Activated CD8-positive, alpha-beta memory T cell treated with anti-CD3 and anti-CD28 coated beads, Interleukin-2, amount 50 U/mL, for 1 hour (primary cell): ENCODE results near the gene TNIP2.

ENCODE experiments used
- DNase-seq: peaks from one replicate; pipeline ENCODE4 v3.0.0-alpha.2; 2020; ENCODE audit errors: extremely low read depth

Gene TNIP2, protein sequence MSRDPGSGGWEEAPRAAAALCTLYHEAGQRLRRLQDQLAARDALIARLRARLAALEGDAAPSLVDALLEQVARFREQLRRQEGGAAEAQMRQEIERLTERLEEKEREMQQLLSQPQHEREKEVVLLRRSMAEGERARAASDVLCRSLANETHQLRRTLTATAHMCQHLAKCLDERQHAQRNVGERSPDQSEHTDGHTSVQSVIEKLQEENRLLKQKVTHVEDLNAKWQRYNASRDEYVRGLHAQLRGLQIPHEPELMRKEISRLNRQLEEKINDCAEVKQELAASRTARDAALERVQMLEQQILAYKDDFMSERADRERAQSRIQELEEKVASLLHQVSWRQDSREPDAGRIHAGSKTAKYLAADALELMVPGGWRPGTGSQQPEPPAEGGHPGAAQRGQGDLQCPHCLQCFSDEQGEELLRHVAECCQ

DNA sequence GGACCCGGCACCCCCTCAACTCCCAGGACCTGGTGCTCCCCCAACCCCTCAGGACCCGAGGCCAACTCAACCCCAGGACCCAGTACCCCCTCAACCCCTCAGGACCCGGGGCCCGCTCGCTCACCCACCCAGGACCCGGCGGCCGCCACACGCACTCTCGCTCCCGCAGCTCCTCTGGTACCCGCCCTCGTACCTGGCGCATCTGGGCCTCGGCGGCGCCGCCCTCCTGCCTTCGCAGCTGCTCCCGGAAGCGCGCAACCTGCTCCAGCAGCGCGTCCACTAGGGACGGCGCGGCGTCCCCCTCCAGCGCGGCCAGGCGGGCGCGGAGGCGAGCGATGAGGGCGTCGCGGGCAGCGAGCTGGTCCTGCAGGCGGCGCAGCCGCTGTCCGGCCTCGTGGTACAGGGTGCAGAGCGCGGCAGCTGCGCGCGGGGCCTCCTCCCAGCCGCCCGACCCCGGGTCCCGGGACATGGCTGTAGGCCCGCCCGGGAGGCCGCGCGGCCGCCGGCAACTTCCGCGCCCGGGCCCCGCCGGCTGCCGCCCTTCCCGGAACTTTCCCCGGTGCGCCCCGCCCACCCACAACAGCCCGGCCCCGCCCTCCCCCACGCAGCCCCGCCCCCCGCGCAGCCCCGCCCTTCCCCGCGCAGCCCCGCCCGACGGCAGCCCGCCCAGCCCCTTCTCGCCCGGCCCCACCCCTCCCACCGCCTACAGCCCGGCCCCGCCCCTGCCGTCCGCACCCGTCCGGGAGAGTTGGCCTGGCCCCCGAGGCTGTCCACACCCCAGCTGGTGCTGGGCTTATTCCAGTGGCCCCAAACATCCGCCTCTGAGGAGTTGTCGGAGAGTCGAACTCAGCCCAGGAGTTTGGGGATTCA lies at the start of gene TNIP2:
Gene TNIP2, minus strand, starts transcription at position 516 of the 870 bp plus-strand sequence. Its CDS starts 47 bp downstream, at position 469.
- DNase-seq, result peak; percentile 46

DNA sequence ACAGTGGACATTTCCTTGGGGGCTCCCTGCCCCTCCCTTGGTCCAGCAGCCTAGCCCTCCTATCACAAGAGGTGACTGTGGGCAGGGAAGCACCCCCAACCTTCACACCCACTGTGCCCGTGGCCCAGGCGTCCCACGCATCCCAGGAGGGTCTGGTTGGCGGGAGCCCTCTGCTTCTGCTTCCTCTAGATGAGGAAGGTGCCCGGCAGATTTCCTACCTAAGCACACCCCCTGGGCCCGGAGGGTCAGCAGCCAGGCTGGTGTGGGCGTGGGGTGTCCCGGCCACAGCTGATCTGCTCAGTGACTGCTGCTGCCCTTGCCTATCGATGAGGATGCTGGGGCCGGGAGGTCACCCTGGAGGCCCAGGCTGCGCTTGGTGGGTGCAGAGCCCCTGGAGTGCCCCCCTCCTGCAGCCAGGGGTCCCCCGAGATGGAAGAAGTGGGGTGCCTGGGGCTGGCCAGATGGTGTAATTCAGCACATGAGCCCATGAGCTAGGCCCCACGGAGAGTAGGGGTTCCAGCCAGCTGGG lies 48.9 kb upstream of the TNIP2 start:
- DNase-seq, result no peak

DNA sequence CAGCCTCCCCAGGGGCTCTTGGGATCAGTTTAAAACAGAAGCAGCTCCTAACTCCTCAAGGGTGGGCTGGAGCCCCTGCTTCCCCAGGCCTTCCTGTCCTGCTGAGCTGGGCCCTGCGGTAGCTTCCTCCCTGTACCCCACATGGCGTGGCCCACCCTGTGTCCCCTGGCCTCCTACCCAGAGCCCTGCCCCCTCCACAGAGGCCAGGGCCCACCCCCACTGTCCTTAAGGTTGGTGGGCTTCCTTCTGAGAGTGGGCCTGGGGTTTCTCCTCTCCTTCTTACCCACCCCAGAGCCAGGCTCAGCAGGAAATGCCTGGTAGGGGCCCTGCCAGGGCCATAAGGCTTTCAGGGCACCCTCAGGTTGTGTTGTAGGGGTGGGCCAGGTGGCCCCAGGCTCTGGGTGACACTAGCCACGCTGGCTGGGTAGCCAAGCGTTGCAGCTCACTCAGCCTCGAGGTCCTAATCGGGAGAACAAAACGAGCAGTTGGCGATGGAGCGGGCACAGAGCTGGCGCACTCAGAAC lies 48.4 kb upstream of the TNIP2 start:
- DNase-seq, result no peak

DNA sequence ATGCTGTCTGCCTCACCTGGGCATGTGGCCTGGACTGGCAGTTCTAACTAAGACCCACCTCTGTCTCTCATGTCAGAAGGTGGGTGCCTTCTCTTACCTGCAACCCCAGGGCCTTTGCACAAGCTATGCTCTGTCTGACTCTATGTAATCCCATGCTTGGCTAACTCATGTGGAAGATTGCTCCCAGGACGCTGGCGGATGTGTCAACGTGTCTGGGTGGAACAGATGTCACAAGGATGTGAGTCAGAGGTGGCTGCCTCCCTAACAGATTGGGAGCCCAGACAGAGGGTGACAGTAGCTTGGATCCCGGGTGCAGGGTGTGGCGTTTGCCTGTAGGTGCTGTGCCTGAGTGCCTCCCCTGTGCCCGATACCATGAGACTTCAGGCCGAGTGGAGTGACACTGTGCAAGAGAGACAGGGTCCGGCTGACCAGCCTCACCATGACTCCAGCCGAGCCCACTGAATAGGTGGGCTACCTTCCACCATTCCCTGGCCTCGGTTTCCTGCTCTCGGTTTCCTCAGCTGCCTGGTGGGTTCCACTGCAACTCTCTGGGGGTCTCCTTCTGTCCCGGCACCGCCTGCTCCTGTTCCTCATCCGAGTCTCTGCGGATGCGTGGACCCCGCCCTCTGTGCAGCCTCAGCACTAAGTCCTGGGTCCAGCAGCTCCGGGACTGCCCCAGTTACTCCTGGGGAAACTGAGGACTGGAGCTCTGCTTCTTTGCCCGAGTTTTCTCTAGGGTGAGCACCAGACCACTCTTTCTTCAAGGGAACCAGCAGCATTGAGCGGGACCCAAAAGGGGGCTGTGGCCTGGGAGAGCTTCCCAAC lies 47.7 kb upstream of the TNIP2 start:
- DNase-seq, result no peak

DNA sequence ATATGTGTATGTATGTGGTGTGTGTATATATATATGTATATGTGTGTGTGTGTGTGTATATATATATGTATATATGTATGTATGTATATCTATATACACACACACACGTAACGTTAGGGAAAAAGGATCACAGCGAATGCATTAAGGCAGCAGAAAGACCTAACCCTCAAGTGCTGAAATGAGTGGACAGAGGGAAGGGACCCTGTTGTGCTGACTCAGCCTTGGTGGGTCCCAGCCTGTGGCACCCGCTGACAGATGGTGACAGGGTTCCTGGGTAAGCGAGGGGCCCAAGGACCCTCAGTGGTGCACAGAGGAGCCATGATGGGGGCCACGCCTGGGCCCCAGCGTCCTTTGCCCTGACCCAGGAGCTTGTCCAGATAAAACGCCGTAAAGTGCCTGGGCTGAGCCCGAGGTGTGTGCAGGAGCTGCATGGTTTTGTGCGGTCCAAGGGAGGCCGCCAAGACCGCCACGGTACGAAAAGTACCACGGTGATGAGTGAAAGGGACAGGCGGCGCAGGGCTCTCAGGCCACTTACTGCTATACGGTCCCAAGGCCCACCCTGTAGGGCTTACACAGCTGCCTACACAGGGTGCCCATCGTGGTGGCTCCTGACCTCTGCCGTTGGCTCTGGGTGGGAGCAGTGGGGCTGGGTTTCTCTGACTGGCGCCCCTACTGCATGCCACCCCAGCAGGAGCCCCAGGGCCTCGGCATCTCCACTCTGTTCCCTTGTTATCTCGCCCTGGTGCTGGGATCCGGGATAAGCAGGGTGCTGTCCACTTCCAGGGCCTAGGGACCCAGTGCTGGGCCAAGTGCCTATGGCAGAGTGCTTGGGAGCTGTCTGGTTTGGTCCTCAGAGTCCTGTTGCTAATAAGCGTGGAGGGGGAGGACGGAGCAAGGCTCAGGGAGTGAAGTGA lies 46.7 kb upstream of the TNIP2 start:
- DNase-seq, result no peak

DNA sequence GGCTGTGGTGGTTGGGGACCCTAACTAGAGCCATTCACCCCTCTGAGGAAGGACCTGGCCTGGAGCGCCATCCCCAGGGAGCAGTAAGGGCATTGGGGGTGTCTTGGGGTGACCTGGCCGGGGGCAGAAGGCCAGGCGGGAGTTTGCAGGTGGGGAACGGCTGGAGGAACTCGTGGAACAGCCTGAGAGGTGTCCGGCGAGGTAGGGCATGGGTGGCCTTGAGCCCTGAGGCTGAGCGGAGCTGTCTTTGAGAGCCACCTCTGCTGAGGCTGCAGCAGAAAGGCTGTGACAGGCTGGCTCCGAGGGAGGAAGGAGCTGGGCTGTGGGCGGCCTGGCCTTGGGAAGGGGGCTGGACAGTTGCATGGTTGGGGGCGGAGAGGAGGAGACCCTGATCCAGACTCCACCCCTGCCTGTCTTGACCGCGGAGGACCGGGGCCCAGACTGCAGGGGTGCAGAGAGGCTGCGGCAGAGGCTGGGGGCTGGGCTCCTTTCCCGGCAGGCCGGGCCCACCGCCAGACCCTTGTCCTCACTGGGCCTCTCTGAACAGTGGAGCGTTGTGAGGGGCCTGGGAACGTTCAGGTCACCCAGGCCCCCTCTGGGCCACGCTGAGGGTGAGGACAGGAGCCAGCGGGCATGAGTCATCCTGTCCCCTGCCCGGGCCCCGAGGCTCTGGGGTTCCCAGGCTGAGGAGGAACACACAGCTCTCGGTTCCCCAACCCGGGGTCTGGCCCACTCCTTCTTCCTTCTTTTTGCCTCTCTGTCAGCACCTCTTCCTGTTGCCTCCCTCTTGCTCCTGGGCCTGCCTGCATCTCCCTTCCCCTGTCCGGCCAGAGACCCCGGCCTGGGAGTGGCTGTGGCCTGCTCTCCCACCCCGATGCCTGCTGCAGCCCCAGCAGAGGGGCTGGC lies 44.8 kb upstream of the TNIP2 start:
- DNase-seq, result no peak

DNA sequence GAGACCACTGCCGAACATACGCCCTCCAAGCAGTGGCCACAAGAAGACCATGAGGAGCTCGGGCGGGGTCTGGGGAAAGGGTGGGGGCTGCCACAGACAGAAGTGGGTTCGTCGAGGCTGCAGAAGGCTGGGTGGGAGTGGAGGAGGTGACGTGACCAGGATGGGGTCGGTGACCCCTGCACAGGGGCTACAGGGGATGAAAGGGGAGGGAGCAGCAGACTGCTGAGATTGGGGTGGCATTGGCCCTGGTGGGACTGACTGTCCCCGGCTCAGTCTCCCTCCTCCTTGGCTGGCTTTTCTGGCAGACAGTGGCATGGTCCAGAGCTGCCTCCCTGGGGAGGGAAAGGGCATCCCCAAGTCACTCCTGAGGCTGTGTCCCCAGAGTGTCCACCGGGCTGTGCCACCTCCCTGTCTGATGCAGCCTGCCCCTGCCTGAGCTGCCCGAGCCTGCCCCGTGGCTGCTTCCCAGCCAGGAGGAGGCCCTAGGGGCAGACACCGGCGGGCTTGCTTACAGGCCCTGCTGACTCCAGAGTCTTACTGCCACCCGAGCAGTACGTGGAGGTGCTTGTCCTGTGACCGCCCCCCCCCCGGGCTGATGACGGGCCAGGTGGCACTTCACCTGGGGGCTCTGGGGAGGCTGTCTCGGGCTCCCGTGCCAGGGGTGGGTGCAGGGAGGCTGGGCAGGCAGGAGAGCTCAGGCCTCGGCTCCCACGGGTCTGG lies 44.0 kb upstream of the TNIP2 start:
- no peak for DNase-seq

DNA sequence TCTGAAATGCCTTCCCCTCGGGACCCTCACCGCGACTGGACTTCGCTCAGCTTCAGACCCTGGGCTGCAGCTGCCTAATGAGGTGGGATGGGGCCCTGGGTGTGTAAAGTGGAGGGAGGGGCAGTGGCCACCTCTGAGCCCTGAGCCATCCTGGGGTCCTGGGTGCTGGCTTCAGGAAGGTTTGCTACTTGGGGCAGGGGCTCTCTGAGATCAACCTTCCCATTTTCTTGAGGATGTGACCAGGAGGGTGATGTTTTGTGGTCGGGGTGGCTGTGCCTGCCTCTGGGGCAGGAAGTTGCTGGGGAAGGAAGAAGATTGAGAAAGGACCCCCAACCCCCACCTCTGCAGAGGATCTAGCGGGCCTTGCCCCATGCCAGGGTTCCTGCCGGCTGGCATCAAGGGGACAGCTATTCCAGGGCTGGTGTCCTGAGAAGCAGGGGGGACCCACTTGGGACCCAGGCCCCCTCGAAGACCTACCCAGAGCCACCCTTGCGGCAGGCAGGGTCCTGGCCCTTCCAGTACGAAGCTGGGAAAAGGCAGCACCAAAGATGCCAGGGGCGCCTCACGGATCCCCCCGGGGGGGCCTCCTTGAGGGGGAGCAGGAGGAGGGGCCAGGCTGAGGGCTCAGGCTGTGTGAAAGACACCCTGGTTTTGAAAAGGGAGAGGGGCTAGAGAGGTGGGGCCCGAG lies 43.2 kb upstream of the TNIP2 start:
- no peak for DNase-seq

DNA sequence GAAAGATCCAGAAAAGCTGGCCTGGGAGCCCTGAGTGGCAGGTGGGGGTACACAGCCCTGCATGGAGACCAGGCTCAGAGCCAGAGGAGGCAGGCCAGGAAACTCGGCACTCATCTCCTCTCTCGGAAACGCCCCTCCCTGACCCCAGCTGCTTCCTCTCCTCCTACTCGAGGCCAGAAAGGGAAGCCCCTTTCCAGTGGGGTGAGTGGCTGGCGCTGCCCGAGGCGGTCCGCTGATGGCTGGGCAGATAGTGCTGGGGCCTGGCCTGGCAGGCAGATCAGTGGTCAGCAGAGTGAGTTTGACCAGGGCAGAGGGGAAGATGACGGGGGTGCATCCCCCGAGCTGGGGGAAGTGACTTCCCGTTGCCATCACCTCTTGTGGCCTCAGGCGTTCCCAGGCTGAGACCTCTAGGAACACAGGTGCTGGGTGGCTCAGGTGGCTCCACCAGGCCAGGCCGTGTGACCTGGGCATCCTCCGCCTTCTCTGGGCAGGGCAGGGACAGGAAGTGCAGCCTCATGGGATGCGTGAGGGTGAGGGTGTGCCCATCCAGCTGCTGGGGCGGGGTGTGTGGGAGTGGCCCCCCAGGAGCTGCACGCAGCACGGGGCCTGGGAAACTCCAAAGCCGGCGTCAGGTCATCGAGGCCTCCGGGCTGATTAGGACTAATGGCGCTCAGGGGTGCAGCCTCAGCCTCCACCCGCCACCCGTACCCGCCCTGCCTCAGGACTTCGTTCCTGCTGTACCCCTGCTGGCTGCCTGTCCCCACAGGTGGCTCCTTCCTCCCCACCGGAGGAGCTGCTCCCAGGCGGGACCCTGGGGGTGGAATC lies 42.5 kb upstream of the TNIP2 start:
- DNase-seq, result no peak

DNA sequence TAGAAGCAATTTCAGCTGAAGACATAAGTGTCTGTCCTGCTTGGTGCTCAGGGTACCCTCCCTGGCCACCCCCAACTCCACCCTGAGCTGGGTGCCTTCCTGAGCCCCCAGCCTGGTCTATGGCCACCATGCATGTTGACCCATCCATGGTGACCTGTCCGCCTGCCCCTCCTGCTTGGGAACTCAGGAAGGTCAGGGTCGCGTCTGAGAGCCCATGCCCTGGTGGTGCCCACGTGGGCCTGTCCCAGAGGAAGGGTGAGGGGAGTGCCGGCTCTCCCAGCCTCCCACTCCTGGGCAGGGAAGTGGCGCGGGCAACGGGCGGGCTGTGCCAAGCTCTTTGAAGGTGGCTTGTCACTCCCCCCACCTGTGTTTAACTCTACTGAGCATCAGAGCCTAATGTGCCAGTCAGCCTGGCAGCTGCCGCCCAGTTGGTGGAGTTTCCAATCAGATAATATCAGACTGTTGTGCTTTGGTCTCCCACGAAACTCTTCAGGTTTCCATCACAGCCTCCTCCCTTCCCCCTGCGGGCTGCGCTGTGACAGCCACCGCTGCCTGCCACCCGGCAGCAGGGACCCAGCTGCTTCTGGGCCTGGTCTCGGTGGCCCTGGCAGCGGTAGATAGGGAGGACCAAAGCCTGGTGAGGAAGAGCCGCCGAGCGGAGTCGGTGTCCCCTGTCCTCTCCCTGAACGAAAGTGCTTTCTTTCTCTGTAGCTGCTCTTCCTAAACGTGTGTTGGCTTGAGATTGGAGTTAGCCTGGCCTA lies 41.6 kb upstream of the TNIP2 start:
- DNase-seq, result no peak

DNA sequence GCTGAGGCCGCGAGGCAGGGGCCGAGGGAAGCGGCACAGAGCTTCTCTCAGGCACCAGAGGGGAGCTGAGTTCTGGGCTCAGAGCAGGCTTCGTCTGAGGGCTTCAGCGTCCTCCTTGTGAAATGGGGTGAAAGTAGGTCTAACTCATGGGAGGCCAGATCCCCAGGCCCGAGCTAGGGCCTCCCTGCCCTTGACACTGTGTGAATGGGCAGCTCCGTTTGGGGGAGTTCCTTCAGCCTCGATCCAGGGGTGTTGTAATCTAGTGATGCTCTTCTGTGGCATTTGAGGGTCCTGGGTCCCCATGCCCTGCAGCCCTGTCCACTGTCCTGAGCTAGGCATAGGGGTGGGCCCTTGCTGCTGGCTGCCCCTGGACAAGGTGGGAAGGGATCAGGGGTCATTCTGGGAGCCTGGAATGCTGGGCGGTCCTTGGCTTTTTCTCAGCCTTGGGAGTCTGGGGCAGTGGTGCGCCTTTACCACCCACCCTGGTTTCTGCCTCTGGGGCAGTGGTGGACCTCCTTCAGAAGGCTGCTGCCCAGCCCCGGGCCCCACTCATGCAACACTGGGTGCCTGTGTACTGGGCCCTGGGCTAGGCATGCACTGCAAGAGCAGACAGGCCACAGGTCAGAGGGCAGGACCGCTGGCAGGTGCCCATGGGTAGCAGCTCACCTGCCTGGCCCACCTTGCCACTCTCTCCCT lies 40.9 kb upstream of the TNIP2 start:
- no peak for DNase-seq

DNA sequence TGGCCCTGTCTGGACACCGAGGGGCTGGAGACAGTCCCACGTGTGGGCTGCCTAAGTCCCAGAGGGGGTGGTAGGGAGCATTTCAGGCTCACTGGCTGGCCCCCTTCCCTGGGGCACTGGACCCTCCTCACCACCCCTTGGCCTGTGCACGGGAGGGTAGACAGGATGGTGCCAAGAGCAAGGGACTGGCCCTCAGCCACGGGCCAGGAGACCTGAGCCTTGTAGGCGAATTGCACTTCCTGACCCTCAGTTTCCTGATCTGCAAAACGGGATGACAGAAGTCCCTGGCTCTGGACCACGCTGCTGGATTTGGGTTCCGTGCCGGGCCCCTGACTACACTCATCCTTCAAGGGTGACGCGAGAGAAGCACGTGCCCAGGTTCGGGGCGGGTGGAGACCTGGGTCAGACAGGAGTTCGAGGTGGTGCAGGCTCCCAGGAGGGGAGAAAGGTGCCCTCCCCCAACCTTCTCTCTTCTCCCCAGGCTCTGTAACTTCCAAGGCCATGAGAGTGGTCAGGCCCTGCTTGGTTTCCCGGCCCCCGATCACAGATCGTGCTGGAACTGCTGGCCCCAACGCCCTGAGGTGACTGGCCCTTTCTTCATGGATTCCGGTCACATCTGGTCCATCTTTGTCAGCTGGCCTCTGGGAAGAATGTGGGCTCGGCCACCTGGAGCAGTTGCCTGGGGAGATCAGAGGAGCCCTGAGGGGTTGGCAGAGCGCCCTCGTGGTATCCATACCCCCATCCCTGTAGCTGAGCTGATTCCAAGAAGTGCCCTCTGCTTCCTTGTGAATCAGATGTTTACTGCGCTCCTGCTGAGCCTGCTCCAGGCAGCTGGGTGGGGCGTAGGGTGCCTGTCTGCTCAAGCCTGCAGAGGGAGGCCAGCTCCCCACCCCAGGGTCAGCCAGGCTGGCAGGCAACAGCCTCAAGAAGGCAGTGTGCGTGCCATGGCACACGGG lies 40.0 kb upstream of the TNIP2 start:
- DNase-seq, result no peak

DNA sequence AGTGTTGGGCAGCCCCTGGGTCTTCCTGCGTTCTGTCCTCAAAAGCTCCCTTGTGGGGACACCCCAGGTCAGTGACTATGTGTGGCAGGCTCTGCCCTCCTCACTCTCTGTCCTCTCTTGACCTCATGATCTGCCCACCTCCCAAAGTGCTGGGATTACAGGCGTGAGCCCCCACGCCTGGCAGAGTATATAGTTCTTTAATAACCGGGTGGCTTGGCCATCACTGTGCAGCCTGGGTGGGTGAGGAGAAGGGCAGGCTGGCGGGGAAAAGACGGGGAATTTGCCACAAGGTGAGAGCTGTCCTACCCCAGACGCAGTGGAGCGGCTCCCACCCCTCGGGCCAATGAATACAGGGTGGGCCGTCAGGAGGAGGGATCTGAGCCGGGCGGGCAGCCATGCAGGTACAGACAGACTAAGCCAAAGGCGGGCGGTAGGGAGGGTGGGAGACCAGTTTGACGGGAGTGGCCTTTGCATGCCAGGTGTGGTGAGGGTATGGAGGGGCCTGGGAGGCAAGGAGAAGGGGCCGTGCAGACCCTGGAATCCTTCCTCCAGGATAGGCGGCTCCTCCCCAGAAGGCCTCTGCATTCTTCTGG lies 39.3 kb upstream of the TNIP2 start:
- no peak for DNase-seq
